Kidney (tissue), 14 donors: ENCODE measurements around the gene GOLGA6C. TPM values are rescaled to one million over a fixed set of nuclear protein-coding genes. Genes with fewer than 3 reads are reported as not detected.
"Not testable (repeated sequence)": the region's sequence is repeated elsewhere in the genome, so short reads cannot be mapped to it uniquely, and the experiment has no call there.

Experiments used
- DNase-seq, 5 donors: peaks; one replicate each; pipeline ENCODE4 v3.0.0-alpha.2; 2013 to 2020
- FAIRE-seq: peaks from 2 replicates; lab custom pipeline; 2012; peaks lifted over from hg19 to GRCh38; lab: Jason Lieb, UNC
- H3K27ac ChIP-seq, 2 donors: one replicate each; pipeline ENCODE4 v1.7.0; 2013; ENCODE audit warnings: low read depth in 2 of 2, low read length in 2 of 2, inconsistent platforms in 1 of 2
- H3K27me3 ChIP-seq: one replicate; pipeline ENCODE4 v1.7.1; 2013; ENCODE audit warnings: low read length, inconsistent platforms; ENCODE audit not compliant: control insufficient read depth, insufficient read depth
- H3K36me3 ChIP-seq, 3 donors: one replicate each; pipeline versions ENCODE4 v1.7.0 to v1.7.1; 2013; ENCODE audit warnings: low read length in 3 of 3, control low read depth in 1 of 3, inconsistent platforms in 1 of 3; ENCODE audit not compliant: insufficient read depth in 3 of 3, control insufficient read depth in 2 of 3
- H3K4me1 ChIP-seq, 3 donors: one replicate each; pipeline versions ENCODE4 v1.7.0 to v1.7.1; 2013; ENCODE audit warnings: low read length in 3 of 3, inconsistent platforms in 1 of 3, low read depth in 1 of 3; ENCODE audit not compliant: control insufficient read depth in 2 of 3, insufficient read depth in 2 of 3
- H3K4me3 ChIP-seq, 3 donors: one replicate each; pipeline versions ENCODE4 v1.7.0 to v1.8.1; 2013; ENCODE audit warnings: low read length in 3 of 3, control low read depth in 1 of 3, inconsistent platforms in 1 of 3
- H3K9ac ChIP-seq, 3 donors: one replicate each; pipeline versions ENCODE4 v1.7.0 to v1.7.1; 2013; ENCODE audit warnings: low read length in 3 of 3, control low read depth in 1 of 3, inconsistent platforms in 1 of 3
- H3K9me3 ChIP-seq, 3 donors: one replicate each; pipeline versions ENCODE4 v1.7.0 to v1.7.1; 2013; ENCODE audit warnings: low read length in 3 of 3, control low read depth in 1 of 3, inconsistent platforms in 1 of 3; ENCODE audit not compliant: control insufficient read depth in 2 of 3, insufficient read depth in 1 of 3
- CTCF ChIP-seq: IDR thresholded peaks from 3 replicates; pipeline ENCODE4 v1.5.1; 2012; ENCODE audit warnings: mild to moderate bottlenecking, moderate library complexity, borderline replicate concordance; ENCODE audit not compliant: insufficient read depth; ENCODE audit errors: extremely low read depth
- intact Hi-C: fragments of 100-400 bp; cut with DNase I; formaldehyde crosslinking; loops from one replicate; pipeline ENCODE4 v1.11.1; 2022
- polyA plus RNA-seq: library from polyadenylated mRNA; stranded (reverse); fragments of 350-450 nt; fragmentation: Illumina TruSeq; extraction: RNeasy Lipid Tissue Mini Kit (QIAGEN cat#74804); gene quantifications from one replicate; pipeline ENCODE4 v1.2.3, GENCODE V29; 2014; ENCODE audit warnings: low read depth, low replicate concordance; ENCODE audit not compliant: insufficient read depth
- total RNA-seq: library from RNA; stranded (reverse); fragmentation: NEBNext Ultra II Directional; extraction: Animal tissue kit (Norgen Biotek cat#: 25700); gene quantifications from one replicate; pipeline ENCODE4 v1.2.1, GENCODE V29; 2021
- donor health status: control.
- donor health status: control.
- donor health status: control.
- donor health status: control.
- donor health status: control.
- donor health status: DM: yes; HTN: yes; CAD: no.
- donor health status: Normal renal cell carcinoma (clear cell type).

The GOLGA6C gene
- total and polyA plus RNA-seq, 2 donors from 2014 or later, result not detected

GRCh38 chr15:75299311-75299688 is 41.2 kb downstream of the GOLGA6C start:
- intact Hi-C loops, H3K4me1 ChIP-seq, DNase-seq, H3K36me3 ChIP-seq, H3K9me3 ChIP-seq, H3K9ac ChIP-seq, H3K27ac ChIP-seq, FAIRE-seq, H3K27me3 ChIP-seq, H3K4me3 ChIP-seq: not testable (repeated sequence)
- TF ChIP-seq CTCF, result peak; percentile 27

- H3K9me3 ChIP-seq, H3K4me3 ChIP-seq, H3K4me1 ChIP-seq, H3K36me3 ChIP-seq, DNase-seq, intact Hi-C loops, H3K27me3 ChIP-seq, H3K27ac ChIP-seq, H3K9ac ChIP-seq, FAIRE-seq: not testable (repeated sequence)
These were observed 41.9 kb downstream of the GOLGA6C start for GRCh38 chr15:75300026-75300425.

GRCh38 chr15:75302318-75302717 is 44.2 kb downstream of the GOLGA6C start:
- Histone ChIP-seq H3K36me3 (no peaks in the 10 kb centered on the region), H3K9me3 (no peaks in the 10 kb centered on the region), H3K9ac (no peak overlapping the region), H3K27me3 (no peaks in the 10 kb centered on the region), H3K4me1 (no peaks in the 10 kb centered on the region), H3K27ac (no peak overlapping the region), H3K4me3 (no peak overlapping the region)
- FAIRE-seq (no peak), DNase-seq (no peak)
- TF ChIP-seq CTCF, result no peak
- intact Hi-C loops, result no loop called here

GRCh38 chr15:75302753-75303152 is 44.6 kb downstream of the GOLGA6C start:
- DNase-seq, H3K4me1 ChIP-seq, FAIRE-seq, H3K9me3 ChIP-seq, H3K27me3 ChIP-seq, H3K4me3 ChIP-seq, intact Hi-C loops, H3K9ac ChIP-seq, H3K27ac ChIP-seq, H3K36me3 ChIP-seq: not testable (repeated sequence)

GRCh38 chr15:75306188-75306587 is 48.1 kb downstream of the GOLGA6C start:
- Histone ChIP-seq H3K4me3 (no peak overlapping the region), H3K36me3 (no peaks in the 10 kb centered on the region), H3K4me1 (no peaks in the 10 kb centered on the region), H3K27me3 (peaks cover 2% of the 10 kb centered on the region), H3K27ac (no peak overlapping the region), H3K9ac (no peak overlapping the region), H3K9me3 (no peaks in the 10 kb centered on the region)
- DNase-seq (no peak), FAIRE-seq (no peak)
- no peak for TF ChIP-seq CTCF
- intact Hi-C loops, result no loop called here
